ENCODE data around the gene CALD1. TPM values are rescaled to one million over a fixed set of nuclear protein-coding genes. Genes with fewer than 3 reads are reported as not detected.
"Not testable (repeated sequence)": the region's sequence is repeated elsewhere in the genome, so short reads cannot be mapped to it uniquely, and the experiment has no call there.

Gene CALD1
- total and polyA plus RNA-seq, 7 donors = 16.8 to 59.5 (median 25.0) TPM

- 96 to 98% (median 96%) methylated on average over 5 of the region's 5 CpGs for WGBS, 3 donors
- H3K4me1 ChIP-seq = no peaks in the 10 kb centered on the region
- H3K27me3 ChIP-seq (ENCODE audit: insufficient read depth in 3 of 3, low read length in 2 of 3) = no peaks in the 10 kb centered on the region
- ATAC-seq (no peak), DNase-seq (no peak)
- TF ChIP-seq CTCF (IDR thresholded peaks at IDR 0.05) = no peak
- H3K4me3 ChIP-seq = no peak overlapping the region
- peaks cover 0 to 29% of the 10 kb centered on the region in 2 donors for H3K36me3 ChIP-seq (ENCODE audit: insufficient read depth in 1 of 2, low read depth in 1 of 2)
- intact Hi-C loops (cut with DNase I) = no loop called here
- no peak overlapping the region for H3K27ac ChIP-seq
- no peaks in the 10 kb centered on the region for H3K9me3 ChIP-seq
Measured at GRCh38 chr7:134959810-134960209, 180.4 kb downstream of the CALD1 start.

- Histone ChIP-seq H3K4me1 (no peaks in the 10 kb centered on the region), H3K36me3 (ENCODE audit: insufficient read depth in 1 of 2, low read depth in 1 of 2) (peaks cover 0 to 50% of the 10 kb centered on the region in 2 donors), H3K27me3 (ENCODE audit: insufficient read depth in 3 of 3, low read length in 2 of 3) (no peaks in the 10 kb centered on the region), H3K4me3 (no peak overlapping the region), H3K27ac (no peak overlapping the region), H3K9me3 (no peaks in the 10 kb centered on the region)
- no peak for ATAC-seq
- TF ChIP-seq CTCF (IDR thresholded peaks at IDR 0.05) = no peak
- intact Hi-C loops (cut with DNase I) = no loop called here
- DNase-seq = no peak
Measured at GRCh38 chr7:134962270-134962780, 182.9 kb downstream of the CALD1 start.

- H3K27ac ChIP-seq = no peak overlapping the region
- 70 to 82% (median 76%) methylated on average over 4 of the region's 4 CpGs for WGBS, 3 donors
- H3K4me1 ChIP-seq = no peaks in the 10 kb centered on the region
- H3K4me3 ChIP-seq = no peak overlapping the region
- H3K36me3 ChIP-seq (ENCODE audit: insufficient read depth in 1 of 2, low read depth in 1 of 2) = peaks cover 0 to 50% of the 10 kb centered on the region in 2 donors
- ATAC-seq (no peak), DNase-seq (no peak)
- TF ChIP-seq CTCF (IDR thresholded peaks at IDR 0.05) = no peak
- H3K9me3 ChIP-seq = no peaks in the 10 kb centered on the region
- intact Hi-C loops (cut with DNase I) = no loop called here
- no peaks in the 10 kb centered on the region for H3K27me3 ChIP-seq (ENCODE audit: insufficient read depth in 3 of 3, low read length in 2 of 3)
Measured at GRCh38 chr7:134963036-134963435, 183.6 kb downstream of the CALD1 start.

GRCh38 chr7:134966691-134967090 lies 187.3 kb downstream of the CALD1 start:
- no peak overlapping the region for H3K27ac ChIP-seq
- no peak overlapping the region for H3K4me3 ChIP-seq
- DNase-seq = no peak
- peaks cover 0 to 25% of the 10 kb centered on the region in 2 donors for H3K36me3 ChIP-seq (ENCODE audit: insufficient read depth in 1 of 2, low read depth in 1 of 2)
- TF ChIP-seq CTCF (IDR thresholded peaks at IDR 0.05) = no peak
- intact Hi-C loops (cut with DNase I) = no loop called here
- no peak for ATAC-seq
- no peaks in the 10 kb centered on the region for H3K4me1 ChIP-seq
- no peaks in the 10 kb centered on the region for H3K27me3 ChIP-seq (ENCODE audit: insufficient read depth in 3 of 3, low read length in 2 of 3)
- H3K9me3 ChIP-seq = no peaks in the 10 kb centered on the region
- 88 to 91% (median 91%) methylated on average over 3 of the region's 3 CpGs for WGBS, 3 donors

GRCh38 chr7:134968110-134968509 lies 188.7 kb downstream of the CALD1 start:
- Histone ChIP-seq H3K36me3 (ENCODE audit: insufficient read depth in 1 of 2, low read depth in 1 of 2) (peaks cover 0 to 25% of the 10 kb centered on the region in 2 donors), H3K9me3 (no peaks in the 10 kb centered on the region), H3K27me3 (ENCODE audit: insufficient read depth in 3 of 3, low read length in 2 of 3) (no peaks in the 10 kb centered on the region), H3K4me1 (no peaks in the 10 kb centered on the region), H3K4me3 (no peak overlapping the region), H3K27ac (no peak overlapping the region)
- WGBS, 3 donors = 89 to 96% (median 91%) methylated on average over 4 of the region's 4 CpGs
- DNase-seq (no peak), ATAC-seq (no peak)
- no peak for TF ChIP-seq CTCF (IDR thresholded peaks at IDR 0.05)
- intact Hi-C loops (cut with DNase I) = no loop called here

- not testable (repeated sequence) for DNase-seq; H3K36me3 ChIP-seq (ENCODE audit: insufficient read depth in 1 of 2, low read depth in 1 of 2); H3K9me3 ChIP-seq; H3K4me3 ChIP-seq; H3K27me3 ChIP-seq (ENCODE audit: insufficient read depth in 3 of 3, low read length in 2 of 3); ATAC-seq; H3K4me1 ChIP-seq; H3K27ac ChIP-seq
- intact Hi-C loops (cut with DNase I) = loop anchor here in 1 of 2 donors (10.0 kb wide), 1 partner anchor 183 kb away; no protein-coding TSS in a partner anchor
- 96 to 100% (median 97%) methylated on average over 3 of the region's 3 CpGs for WGBS, 3 donors
Measured at GRCh38 chr7:134981645-134982044, 202.2 kb downstream of the CALD1 start.

All from psoas muscle (tissue), 8 donors.